ENCODE data around the gene CDK15.
"Not testable (repeated sequence)": the region's sequence is repeated elsewhere in the genome, so short reads cannot be mapped to it uniquely, and the experiment has no call there.

Gene CDK15

DNA sequence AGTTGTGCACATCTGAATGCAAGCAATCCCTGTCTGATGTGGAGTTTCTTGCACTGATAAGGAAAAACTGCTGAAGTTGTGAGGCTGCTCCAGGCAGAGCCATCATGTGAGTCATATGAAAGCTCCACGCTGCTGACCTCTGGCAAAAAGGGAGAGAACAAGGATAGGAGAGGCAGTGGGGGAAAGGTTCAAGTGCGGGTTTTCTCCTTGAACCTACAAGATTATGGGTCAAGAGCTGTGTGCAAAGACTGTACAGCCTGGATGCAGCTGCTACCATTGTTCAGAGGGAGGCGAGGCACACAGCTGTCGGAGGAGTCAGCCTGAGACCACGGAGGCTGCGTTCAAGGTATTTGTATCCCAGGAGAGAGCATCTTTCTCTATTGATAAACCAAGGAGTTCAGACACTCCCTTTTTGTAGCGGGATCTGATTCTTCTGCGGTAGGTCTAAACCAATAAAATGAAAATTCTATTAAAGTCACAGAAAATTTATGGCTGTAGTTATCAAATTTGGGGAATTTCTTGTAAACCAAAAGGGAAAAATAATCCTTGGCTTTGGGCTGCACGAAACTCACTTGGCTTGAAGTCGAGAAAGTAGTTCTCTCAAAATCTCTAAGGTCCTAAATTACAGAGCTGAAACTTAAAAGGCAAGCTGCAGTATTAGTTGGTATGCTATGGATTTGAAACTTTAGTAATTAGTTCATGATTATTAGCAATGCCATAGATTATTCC is at the start of gene CDK15:
Gene CDK15 (plus strand): TSS at position 96 of the 729 bp plus-strand sequence. CDS start 128 bp downstream, at position 224.
- in situ Hi-C loops (cut with MboI; ENCODE audit: low sequenced_read_pairs, unreplicated experiment), result no loop called here
- no peak for DNase-seq (ENCODE audit: low spot score)

DNA sequence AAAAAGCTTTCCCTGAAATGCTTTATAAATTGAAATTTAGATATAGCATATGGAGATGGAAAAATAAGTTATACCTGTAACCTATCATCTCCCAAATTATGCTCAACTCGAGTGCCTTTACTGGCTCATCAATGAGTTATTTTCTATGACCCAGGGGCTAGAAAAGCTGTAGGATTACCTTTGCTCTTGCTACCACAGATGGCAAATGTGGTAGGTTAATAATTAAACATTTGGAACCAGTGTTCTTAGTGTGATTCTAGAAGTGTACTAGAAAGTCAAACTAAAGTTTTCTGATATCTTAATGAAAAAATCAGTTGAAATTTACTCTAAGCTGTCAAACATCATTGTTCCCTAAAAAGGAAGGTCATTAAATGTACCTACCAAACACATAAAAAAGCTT is 48.1 kb upstream of the CDK15 start:
- TF ChIP-seq, protein P1, sequence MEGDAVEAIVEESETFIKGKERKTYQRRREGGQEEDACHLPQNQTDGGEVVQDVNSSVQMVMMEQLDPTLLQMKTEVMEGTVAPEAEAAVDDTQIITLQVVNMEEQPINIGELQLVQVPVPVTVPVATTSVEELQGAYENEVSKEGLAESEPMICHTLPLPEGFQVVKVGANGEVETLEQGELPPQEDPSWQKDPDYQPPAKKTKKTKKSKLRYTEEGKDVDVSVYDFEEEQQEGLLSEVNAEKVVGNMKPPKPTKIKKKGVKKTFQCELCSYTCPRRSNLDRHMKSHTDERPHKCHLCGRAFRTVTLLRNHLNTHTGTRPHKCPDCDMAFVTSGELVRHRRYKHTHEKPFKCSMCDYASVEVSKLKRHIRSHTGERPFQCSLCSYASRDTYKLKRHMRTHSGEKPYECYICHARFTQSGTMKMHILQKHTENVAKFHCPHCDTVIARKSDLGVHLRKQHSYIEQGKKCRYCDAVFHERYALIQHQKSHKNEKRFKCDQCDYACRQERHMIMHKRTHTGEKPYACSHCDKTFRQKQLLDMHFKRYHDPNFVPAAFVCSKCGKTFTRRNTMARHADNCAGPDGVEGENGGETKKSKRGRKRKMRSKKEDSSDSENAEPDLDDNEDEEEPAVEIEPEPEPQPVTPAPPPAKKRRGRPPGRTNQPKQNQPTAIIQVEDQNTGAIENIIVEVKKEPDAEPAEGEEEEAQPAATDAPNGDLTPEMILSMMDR (IDR thresholded peaks at IDR 0.05; ENCODE audit: borderline replicate concordance, control extremely low read depth, extremely low read depth, insufficient read depth, missing control alignments), result no peak
- no peak for DNase-seq (ENCODE audit: low spot score)
- in situ Hi-C loops (cut with MboI; ENCODE audit: low sequenced_read_pairs, unreplicated experiment), result no loop called here

More for the DNA sequence above, at the start of gene CDK15:
- TF ChIP-seq, protein P1 (IDR thresholded peaks at IDR 0.05; ENCODE audit: borderline replicate concordance, control extremely low read depth, extremely low read depth, insufficient read depth, missing control alignments), result no peak

DNA sequence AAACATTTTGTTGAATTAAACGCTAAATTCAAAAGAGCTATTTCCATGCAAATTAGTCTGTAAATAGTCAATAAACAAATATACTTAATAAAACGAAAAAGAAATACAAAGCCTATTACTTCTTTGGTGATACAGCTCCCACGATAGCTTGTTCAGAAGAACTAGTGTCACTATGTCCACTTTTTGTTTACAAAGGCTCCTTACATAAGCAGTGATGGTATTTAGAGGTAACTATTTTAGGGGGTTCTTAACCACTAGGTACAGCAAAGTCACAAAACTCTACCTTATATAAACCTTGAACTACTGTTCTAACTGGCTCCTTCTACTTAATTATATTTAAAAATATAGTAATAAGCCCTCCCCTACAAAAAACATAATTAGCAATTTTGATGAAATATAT is 47.5 kb upstream of the CDK15 start:
- TF ChIP-seq, protein P1 (IDR thresholded peaks at IDR 0.05; ENCODE audit: borderline replicate concordance, control extremely low read depth, extremely low read depth, insufficient read depth, missing control alignments), result no peak
- in situ Hi-C loops (cut with MboI; ENCODE audit: low sequenced_read_pairs, unreplicated experiment), result no loop called here

GRCh38 chr2:201759567-201759966 is 46.8 kb upstream of the CDK15 start:
- TF ChIP-seq, protein P1 (IDR thresholded peaks at IDR 0.05; ENCODE audit: borderline replicate concordance, control extremely low read depth, extremely low read depth, insufficient read depth, missing control alignments), result no peak
- no peak for DNase-seq (ENCODE audit: low spot score)
- in situ Hi-C loops (cut with MboI; ENCODE audit: low sequenced_read_pairs, unreplicated experiment), result no loop called here

More for the DNA sequence above, 47.5 kb upstream of the CDK15 start:
- no peak for DNase-seq (ENCODE audit: low spot score)

GRCh38 chr2:201761101-201761500 is 45.2 kb upstream of the CDK15 start:
- TF ChIP-seq, protein P1 (IDR thresholded peaks at IDR 0.05; ENCODE audit: borderline replicate concordance, control extremely low read depth, extremely low read depth, insufficient read depth, missing control alignments), result no peak
- no peak for DNase-seq (ENCODE audit: low spot score)
- in situ Hi-C loops (cut with MboI; ENCODE audit: low sequenced_read_pairs, unreplicated experiment), result no loop called here

GRCh38 chr2:201764469-201764868 is 41.9 kb upstream of the CDK15 start:
- in situ Hi-C loops (cut with MboI; ENCODE audit: low sequenced_read_pairs, unreplicated experiment); DNase-seq (ENCODE audit: low spot score): not testable (repeated sequence)

DNA sequence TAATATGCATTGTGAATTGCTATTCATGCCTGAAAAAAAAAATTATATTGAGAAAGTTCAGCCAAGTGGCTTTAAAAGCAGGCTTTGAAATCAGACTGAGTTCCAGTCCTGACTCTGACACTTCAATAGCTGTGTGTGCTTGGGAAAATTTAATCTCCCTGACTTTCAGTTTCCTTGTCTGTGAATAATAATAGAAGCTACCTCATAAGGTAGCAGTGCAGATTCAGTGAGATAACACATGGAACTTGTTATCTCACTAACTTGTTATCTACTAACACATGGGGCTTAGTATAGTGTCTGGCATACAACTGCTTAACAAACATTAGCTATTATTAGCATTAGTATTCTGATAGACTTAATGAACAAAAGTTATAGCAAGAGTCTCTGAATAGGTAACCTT is 40.5 kb upstream of the CDK15 start:
- in situ Hi-C loops (cut with MboI; ENCODE audit: low sequenced_read_pairs, unreplicated experiment), result no loop called here
- DNase-seq (ENCODE audit: low spot score), result no peak
- TF ChIP-seq, protein P1 (IDR thresholded peaks at IDR 0.05; ENCODE audit: borderline replicate concordance, control extremely low read depth, extremely low read depth, insufficient read depth, missing control alignments), result no peak
